GM18907 (cell line): ENCODE data around the gene HEBP2.
A peak's percentile ranks its signal among the peaks of the same experiment; 100 is the strongest.

Experiments used
- ATAC-seq: cut with Tn5 transposase; IDR thresholded peaks from one replicate; pipeline ENCODE4 v1.9.1; 2021; ENCODE audit warnings: mild to moderate bottlenecking, moderate library complexity; ENCODE audit not compliant: unreplicated experiment

Gene HEBP2

DNA sequence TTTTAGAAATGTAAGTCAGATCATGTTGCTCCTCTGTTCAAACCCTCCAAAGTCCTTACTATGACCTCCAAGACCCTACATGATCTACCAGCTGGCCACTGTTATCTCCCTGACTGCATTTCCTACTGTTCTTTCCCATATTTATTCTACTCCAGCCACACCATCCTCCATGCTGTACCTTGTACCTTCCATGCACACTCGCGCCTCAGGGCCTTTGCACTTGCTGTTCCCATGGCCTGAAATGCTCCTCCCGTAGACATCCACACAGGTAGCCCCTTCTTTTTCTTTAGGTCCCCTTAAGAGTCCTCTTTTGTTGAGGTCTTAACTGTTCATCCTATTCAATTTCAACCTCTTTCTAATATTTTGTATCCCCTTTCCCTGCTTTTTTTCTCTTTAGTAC is 47.0 kb downstream of the HEBP2 start:
- ATAC-seq, result no peak

DNA sequence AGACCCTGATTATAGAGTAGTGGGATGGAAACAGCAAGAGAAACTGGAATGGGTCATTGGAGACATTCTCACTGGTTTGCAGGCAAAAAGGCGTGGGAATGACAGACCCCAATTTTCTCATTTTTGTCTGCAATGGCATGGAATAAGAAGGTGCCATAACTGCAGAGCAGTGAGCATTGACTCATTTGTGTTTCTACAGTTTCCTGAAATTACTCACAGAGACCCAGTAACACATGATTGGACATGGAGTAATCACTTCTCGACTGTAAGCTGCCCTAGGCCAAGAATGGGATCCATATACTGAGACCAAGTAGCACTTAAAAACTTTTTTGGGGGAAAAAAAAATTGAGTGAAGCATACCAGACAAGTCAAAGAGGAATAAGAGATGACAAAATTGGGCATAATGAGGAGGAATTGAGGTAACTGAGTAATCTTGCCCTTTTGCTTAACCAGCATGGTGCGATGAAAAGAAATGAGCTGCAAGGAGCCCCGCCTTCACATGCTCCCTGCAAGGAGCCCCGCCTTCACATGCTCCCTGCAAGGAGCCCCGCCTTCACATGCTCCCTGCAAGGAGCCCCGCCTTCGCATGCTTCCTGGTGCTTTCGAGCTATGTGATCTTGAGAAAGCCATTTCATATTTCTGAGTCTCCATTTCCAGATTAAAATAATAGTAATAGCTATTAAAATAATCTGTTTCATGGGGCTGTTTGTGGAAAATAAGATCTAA is 51.1 kb downstream of the HEBP2 start:
- no peak for ATAC-seq

DNA sequence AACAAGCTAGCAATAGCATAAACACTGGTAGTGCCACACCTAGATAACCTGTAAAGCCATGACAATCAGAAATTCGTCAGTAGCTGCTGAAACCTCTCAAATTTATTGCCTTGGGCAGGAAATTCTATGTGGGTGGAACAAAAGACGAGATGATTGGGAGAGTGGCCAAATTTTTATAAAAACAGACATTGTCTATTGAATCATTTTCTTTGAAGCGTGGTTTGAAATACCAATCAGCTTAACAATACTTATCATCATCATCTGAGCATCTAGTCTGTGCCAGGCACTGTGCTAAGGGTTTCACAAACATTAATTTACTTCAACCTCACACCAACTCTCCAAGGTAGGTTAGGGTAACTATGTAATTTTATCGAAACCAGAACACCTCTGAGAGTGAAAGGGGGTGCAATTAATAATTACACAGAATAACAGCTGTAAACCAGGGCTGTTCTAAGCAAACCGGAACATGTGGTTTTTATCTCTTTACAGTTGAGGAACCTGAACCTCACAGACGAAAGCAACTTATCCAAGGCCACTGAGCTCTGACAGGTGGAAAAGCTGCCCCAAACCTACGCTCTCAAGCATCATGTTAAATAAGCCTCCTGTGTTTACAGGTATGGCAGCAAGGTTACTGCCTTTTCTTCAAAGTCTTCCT is 51.9 kb downstream of the HEBP2 start:
- peak; percentile 99 for ATAC-seq

DNA sequence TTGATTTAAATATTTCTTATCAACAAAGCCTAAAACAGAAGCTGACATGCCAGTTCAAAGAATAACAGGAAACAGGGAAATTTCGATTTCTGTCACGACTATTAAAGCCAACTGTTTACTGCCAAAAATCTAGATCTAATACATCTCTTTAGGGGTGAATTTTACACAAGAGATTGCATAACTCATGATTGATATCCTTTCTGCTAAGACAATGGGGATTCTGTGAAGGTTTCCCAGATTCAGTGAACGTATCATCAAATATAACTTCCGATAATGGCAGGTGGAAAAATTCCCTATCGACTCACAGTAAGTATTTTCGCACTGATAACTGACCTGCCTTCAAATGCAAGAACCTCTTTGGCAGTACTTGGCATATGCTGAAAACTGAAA is 52.4 kb downstream of the HEBP2 start:
- no peak for ATAC-seq

DNA sequence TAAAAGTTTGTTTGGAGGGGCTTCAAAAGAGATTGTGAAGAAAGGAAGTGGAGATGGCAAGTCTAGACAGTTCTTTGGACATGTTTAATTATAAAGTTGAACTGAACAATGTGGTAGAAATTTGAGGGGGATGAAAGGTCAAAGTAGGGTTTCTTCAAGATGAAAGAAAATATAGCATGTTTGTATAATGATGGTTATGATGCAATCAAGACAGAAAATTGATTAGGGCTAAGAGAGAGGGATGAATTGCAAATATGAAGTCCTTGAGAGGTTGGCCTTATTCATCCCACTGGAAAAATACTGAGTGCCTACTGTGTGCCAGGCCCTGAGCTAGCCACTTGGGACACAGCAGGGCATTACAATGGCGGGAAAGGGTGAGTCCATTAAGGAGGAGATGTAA is 57.6 kb downstream of the HEBP2 start:
- no peak for ATAC-seq

DNA sequence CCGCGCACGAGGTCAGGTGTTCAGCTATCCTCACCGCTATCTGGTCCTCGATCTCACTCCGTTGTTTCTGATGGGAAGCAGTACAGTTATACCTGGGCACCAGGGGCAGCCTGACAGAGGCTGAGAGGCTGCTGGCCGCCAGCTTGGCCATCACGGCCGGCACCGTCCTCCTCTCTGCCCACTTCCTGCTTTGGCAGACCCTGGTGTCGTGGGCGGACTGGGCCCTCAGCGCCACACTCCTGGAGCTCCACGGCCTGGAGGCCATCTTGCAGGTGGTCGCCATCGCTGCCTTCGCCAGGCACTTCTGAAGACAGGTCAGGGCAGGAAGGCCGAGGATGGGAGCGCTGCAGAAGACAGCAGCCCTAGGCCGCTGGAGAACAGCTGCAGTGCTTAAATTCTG is 60.1 kb downstream of the HEBP2 start:
- no peak for ATAC-seq

DNA sequence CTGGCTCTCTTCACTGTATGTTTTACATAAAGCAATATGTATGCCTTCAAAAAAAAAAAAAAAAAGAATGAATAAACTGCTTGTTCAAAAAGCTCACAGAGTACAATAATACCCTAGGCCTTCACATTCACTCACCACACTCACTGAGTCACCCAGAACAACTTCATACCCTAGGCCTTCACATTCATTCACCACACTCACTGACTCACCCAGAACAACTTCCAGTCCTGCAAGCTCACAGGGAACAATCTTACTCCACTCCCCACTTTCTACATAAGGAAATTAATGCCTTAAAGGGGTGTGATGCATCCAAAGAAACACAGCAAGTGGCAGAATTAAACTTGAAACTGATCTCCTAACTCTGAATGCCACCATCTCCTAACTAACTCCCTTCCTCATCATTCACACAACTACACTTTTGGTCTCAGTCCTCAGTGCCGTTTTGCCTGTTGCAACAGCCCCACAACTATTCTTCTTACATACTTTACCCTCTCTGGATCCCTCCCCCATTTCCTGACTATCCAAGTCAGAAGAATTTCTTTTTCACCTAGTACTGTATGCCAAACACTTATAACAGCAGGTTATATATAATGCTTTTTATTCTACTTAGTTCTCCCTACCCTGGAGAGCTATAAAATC is 61.1 kb downstream of the HEBP2 start:
- ATAC-seq, result no peak

DNA sequence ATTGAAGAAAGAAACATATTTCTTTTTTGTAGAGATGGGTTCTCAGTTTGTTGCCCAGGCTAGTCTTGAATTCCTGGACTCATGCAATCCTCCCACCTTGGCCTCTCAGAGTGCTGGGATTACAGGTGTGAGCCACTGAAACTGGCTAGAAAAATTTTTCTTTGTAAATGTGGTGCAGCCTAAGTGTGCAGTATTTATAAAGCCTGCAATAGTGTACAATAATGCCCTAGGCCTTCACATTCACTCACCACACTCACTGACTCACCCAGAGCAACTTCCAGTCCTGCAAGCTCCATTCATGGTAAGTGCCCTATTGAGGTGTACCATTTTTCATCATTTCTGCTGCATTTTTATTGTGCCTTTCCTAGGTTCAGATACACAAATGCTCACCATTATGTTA is 63.9 kb downstream of the HEBP2 start:
- ATAC-seq, result no peak

DNA sequence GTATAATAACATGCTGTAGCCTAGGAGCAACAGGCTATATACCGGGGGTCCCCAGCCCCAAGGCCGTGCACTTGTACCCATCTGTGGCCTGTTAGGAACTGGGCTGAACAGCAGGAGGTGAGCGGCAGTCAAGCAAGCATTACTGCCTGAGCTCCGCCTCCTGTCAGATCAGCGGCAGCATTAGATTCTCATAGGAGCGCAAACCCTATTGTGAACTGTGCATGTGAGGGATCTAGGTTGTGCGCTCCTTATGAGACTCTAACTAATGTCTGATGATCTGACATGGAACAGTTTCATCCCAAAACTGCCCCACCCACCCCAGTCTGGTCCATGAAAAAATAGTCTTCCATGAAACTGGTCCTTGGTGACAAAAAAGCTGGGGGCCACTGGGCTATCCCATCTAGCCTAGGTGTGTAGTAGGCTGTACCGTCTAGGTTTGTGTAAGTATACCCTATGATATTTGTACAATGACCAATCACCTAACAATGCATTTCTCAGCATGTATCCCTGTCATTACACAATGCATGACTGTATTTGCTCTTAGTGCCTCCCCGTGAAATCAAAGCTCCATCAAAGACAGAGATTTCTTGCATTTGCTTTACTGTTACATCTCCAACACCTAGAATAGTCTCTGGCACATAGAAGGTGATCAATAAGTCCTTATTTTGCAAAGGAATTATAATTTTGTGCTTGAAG is 64.4 kb downstream of the HEBP2 start:
- ATAC-seq, result no peak
